HepG2 (cell line): ENCODE data around the gene INO80E. TPM values are rescaled to one million over a fixed set of nuclear protein-coding genes. Genes with fewer than 3 reads are reported as not detected.

Source experiments
- ATAC-seq: fragments of 200-7000 bp; cut with Tn5 transposase; 3 replicates; pipeline ENCODE4 v1.9.1; 2020; ENCODE audit warnings: mild to moderate bottlenecking, moderate library complexity
- BruUV-seq: library from RNA; stranded (reverse); fragments of 400-500 nt; replicated peaks from 2 replicates; lab custom pipeline; 2021; lab: Mats Ljungman, UMichigan
- CTCF ChIA-PET: fragments of 300-600 bp; formaldehyde crosslinking; extraction: SDS; loops from one replicate; lab custom pipeline; 2021; ENCODE audit warnings: low total read pairs, inconsistent platforms, low intra/inter-chr PET ratio; lab: Yijun Ruan, JAX
- POLR2A ChIA-PET: fragments of 350-600 bp; sonication (Branson Sonifier 250); formaldehyde crosslinking; loops from one replicate; lab custom pipeline; 2020; ENCODE audit warnings: antibody characterized with exemption, inconsistent platforms; lab: Yijun Ruan, JAX
- DNase-seq: peaks from one replicate; pipeline ENCODE4 v3.0.0-alpha.2; 2015; ENCODE audit warnings: low spot score
- FAIRE-seq: peaks from 3 replicates; lab custom pipeline; 2011; peaks lifted over from hg19 to GRCh38; lab: Jason Lieb, UNC
- H2AFZ ChIP-seq: one replicate; pipeline ENCODE4 v1.6.1; 2011; ENCODE audit warnings: low read length, inconsistent platforms
- H3K27ac ChIP-seq: fragments of 300-600 bp; 3 replicates; pipeline ENCODE4 v1.8.0; 2011; ENCODE audit warnings: mixed run types, mild to moderate bottlenecking, mixed read lengths, low read length, inconsistent platforms; ENCODE audit not compliant: insufficient read depth; ENCODE audit errors: extremely low read length
- H3K27me3 ChIP-seq, 2 experiments: fragments of 200-600 bp in 1 of 2; 2 replicates in 1 of 2; 3 replicates in 1 of 2; pipeline versions ENCODE4 v1.6.0 to v1.8.0; 2011; ENCODE audit warnings: low read length in 2 of 2, mild to moderate bottlenecking in 2 of 2, moderate library complexity in 2 of 2, inconsistent platforms in 1 of 2; ENCODE audit not compliant: insufficient read depth in 2 of 2, control insufficient read depth in 1 of 2
- H3K36me3 ChIP-seq, 2 experiments: fragments of 200-600 bp in 1 of 2; replicated peaks in 1 of 2; 2 replicates in 1 of 2; 3 replicates in 1 of 2; pipeline versions ENCODE4 v1.5.1 to v1.8.0; 2011; ENCODE audit warnings: low read length in 2 of 2, inconsistent platforms in 1 of 2; ENCODE audit not compliant: insufficient read depth in 2 of 2, control insufficient read depth in 1 of 2
- H3K4me1 ChIP-seq: 2 replicates; pipeline ENCODE4 v1.5.1; 2012; ENCODE audit warnings: low read length, inconsistent platforms; ENCODE audit not compliant: insufficient read depth
- H3K4me2 ChIP-seq: 2 replicates; pipeline ENCODE4 v1.6.0; 2011; ENCODE audit warnings: low read depth, low read length, inconsistent platforms
- H3K4me3 ChIP-seq, 3 experiments: fragments of 200-600 bp in 1 of 3; sonication (generic), shearing (Covaris generic) in 1 of 3; replicated peaks in 1 of 3; 2 replicates each; pipeline ENCODE4 v1.5.1; 2011 to 2016; ENCODE audit warnings: low read length in 3 of 3, inconsistent platforms in 2 of 3, low read depth in 2 of 3, mild to moderate bottlenecking in 2 of 3, control low read depth in 1 of 3, mixed read lengths in 1 of 3; ENCODE audit not compliant: insufficient read depth in 1 of 3
- H3K79me2 ChIP-seq: one replicate; pipeline ENCODE4 v1.6.1; 2011; ENCODE audit warnings: low read length, inconsistent platforms; ENCODE audit not compliant: insufficient read depth
- H3K9ac ChIP-seq: 2 replicates; pipeline ENCODE4 v1.6.0; 2011; ENCODE audit warnings: mild to moderate bottlenecking, low read depth, low read length, inconsistent platforms; ENCODE audit not compliant: insufficient read depth
- H3K9me3 ChIP-seq: 2 replicates; pipeline ENCODE4 v1.5.1; 2012; ENCODE audit warnings: mild to moderate bottlenecking, low read length
- H4K20me1 ChIP-seq: 2 replicates; pipeline ENCODE4 v1.6.0; 2011; ENCODE audit warnings: inconsistent platforms, mild to moderate bottlenecking, low read length, moderate library complexity; ENCODE audit not compliant: insufficient read depth
- FOXO4 ChIP-seq: sonication (generic); formaldehyde crosslinking; conservative IDR thresholded peaks from 2 replicates; pipeline ENCODE4 v1.8.1; 2023; ENCODE audit warnings: missing genetic modification reagents
- GLI4 ChIP-seq: sonication (generic); formaldehyde crosslinking; IDR thresholded peaks from 2 replicates; pipeline ENCODE4 v1.5.1; 2020; ENCODE audit warnings: missing genetic modification reagents, mild to moderate bottlenecking, moderate library complexity, borderline replicate concordance
- JDP2 ChIP-seq: sonication (generic); formaldehyde crosslinking; IDR thresholded peaks from 2 replicates; pipeline ENCODE4 v1.8.1; 2022; ENCODE audit warnings: missing genetic modification reagents, borderline replicate concordance
- MXI1 ChIP-seq: IDR thresholded peaks from 3 replicates; pipeline ENCODE4 v1.6.1; 2012; ENCODE audit warnings: low read depth, low read length, inconsistent platforms, borderline replicate concordance
- PPARG ChIP-seq: conservative IDR thresholded peaks from 2 replicates; pipeline ENCODE4 v1.6.1; 2016; ENCODE audit warnings: missing biosample characterization, missing genetic modification reagents
- RERE ChIP-seq: IDR thresholded peaks from 2 replicates; pipeline ENCODE4 v1.6.1; 2016; ENCODE audit warnings: low read depth, missing genetic modification reagents, missing compliant biosample characterization
- SCMH1 ChIP-seq: sonication (generic); formaldehyde crosslinking; IDR thresholded peaks from 2 replicates; pipeline ENCODE4 v1.9.0; 2021; ENCODE audit warnings: missing genetic modification reagents, mild to moderate bottlenecking, borderline replicate concordance
- UBTF ChIP-seq: sonication (generic); formaldehyde crosslinking; IDR thresholded peaks from 2 replicates; pipeline ENCODE4 v1.4.0; 2020; ENCODE audit warnings: mild to moderate bottlenecking, missing genetic modification reagents
- ZNF512 ChIP-seq: sonication (generic); formaldehyde crosslinking; IDR thresholded peaks from 2 replicates; pipeline ENCODE4 v1.4.0; 2020; ENCODE audit warnings: mild to moderate bottlenecking, missing genetic modification reagents
- ZNF703 ChIP-seq: sonication (generic); formaldehyde crosslinking; IDR thresholded peaks from 2 replicates; pipeline ENCODE4 v1.5.1; 2020; ENCODE audit warnings: missing genetic modification reagents, mild to moderate bottlenecking, moderate library complexity, borderline replicate concordance
- WGBS: methylation state at CpG from one replicate; pipeline ENCODE4 v1.1.6; 2017; ENCODE audit warnings: low lambda C conversion rate; 5-methylcytosine and 5-hydroxymethylcytosine counted together
- in situ Hi-C: cut with HindIII; loops from 2 replicates; pipeline ENCODE4 v1.10.0; 2017; ENCODE audit warnings: low pct_unique_long_range_greater_than_20kb; ENCODE audit not compliant: extremely low pct_ligation_motif_present
- intact Hi-C: fragments of 100-400 bp; cut with micrococcal nuclease; formaldehyde crosslinking; loops from one replicate; pipeline ENCODE4 v1.10.0; 2022; ENCODE audit not compliant: unreplicated experiment
- polyA plus RNA-seq, 8 experiments: library from polyadenylated mRNA; depleted of rRNA in 3 of 8; stranded (reverse) in 7 of 8; unstranded in 1 of 8; fragments of >200 nt; fragmentation: Illumina TruSeq in 4 of 8; extraction: Trizol in 4 of 8; gene quantifications; 2 replicates each; pipeline versions ENCODE4 v1.2.1 to v1.2.3, GENCODE V29; 2011 to 2016; ENCODE audit warnings: low read depth in 4 of 8, missing spikeins in 1 of 8, mixed read lengths in 1 of 8; ENCODE audit not compliant: insufficient read depth in 1 of 8
- total RNA-seq, 5 experiments: library from RNA; depleted of rRNA; stranded (reverse); fragments of >200 nt; fragmentation: Illumina TruSeq; extraction: Trizol; gene quantifications; 2 replicates each; pipeline ENCODE4 v1.2.3, GENCODE V29; 2016; ENCODE audit warnings: low read depth in 1 of 5

The INO80E gene
- total and polyA plus RNA-seq, 2 of the 13 experiments (the other 11 are each of a cell fraction or from before 2014, with no cell fraction given) = 25.8 to 45.6 TPM

GRCh38 chr16:29977063-29977825 is 18.8 kb upstream of the INO80E start:
- WGBS = 98% methylated on average over 7 of the region's 9 CpGs

More at GRCh38 chr16:29977063-29977825, 18.8 kb upstream of the INO80E start:
- Histone ChIP-seq H3K4me2 (peak overlapping the region; percentile 93; the same call in 1 of the 2 replicates), H2AFZ (no peak overlapping the region), H3K79me2 (peaks cover 38% of the 10 kb centered on the region), H3K9ac (no peak overlapping the region), H3K4me1 (peaks cover 30% of the 10 kb centered on the region), H3K4me3 (no peak overlapping the region), H3K27me3 (no peaks in the 10 kb centered on the region; a peak in 1 of 5 replicates), H3K36me3 (peaks cover 35 to 56% of the 10 kb centered on the region in 2 experiments), H4K20me1 (peaks cover 23% of the 10 kb centered on the region), H3K27ac (no peak overlapping the region), H3K9me3 (no peaks in the 10 kb centered on the region)
- ATAC-seq = no peak
- no TSS peak for BruUV-seq
- intact Hi-C loops = no loop called here
- in situ Hi-C loops = no loop called here
- no peak for FAIRE-seq
- ChIA-PET CTCF (no interaction called here), POLR2A (interaction anchor here (1.1 kb wide), 1 partner anchor 52 kb away, joined by 3 read pairs; the partner anchor contains the start of gene KCTD13)
- DNase-seq = no peak
- TF ChIP-seq UBTF (CRISPR knock-in tag) = no peak
- TF ChIP-seq PPARG (CRISPR knock-in tag) = no peak
- no peak for TF ChIP-seq ZNF703 (CRISPR knock-in tag)
- TF ChIP-seq ZNF512 (CRISPR knock-in tag) = no peak
- TF ChIP-seq GLI4 = no peak
- TF ChIP-seq JDP2 = no peak
- no peak for TF ChIP-seq FOXO4 (CRISPR knock-in tag)
- TF ChIP-seq MXI1 = no peak
- no peak for TF ChIP-seq SCMH1
- no peak for TF ChIP-seq RERE
